K562 (cell line): ENCODE results near the gene OR51S1. TPM values are rescaled to one million over a fixed set of nuclear protein-coding genes. Genes with fewer than 3 reads are reported as not detected.
A peak's percentile ranks its signal among the peaks of the same experiment; 100 is the strongest.

Source experiments
- BMI1 ChIP-seq: fragments of 150-350 bp; IDR thresholded peaks from 2 replicates; pipeline ENCODE4 v1.6.1; 2014; ENCODE audit warnings: low read length
- CEBPG ChIP-seq, 3 experiments: fragments of 200-800 bp in 1 of 3; sonication (Bioruptor generic) in 1 of 3; sonication (generic) in 1 of 3; formaldehyde crosslinking in 1 of 3; IDR thresholded peaks in 2 of 3; conservative IDR thresholded peaks in 1 of 3; 2 replicates each; pipeline versions ENCODE4 v1.6.1 to v1.8.0; 2016 to 2022; ENCODE audit warnings: missing compliant biosample characterization in 2 of 3, missing genetic modification characterization in 2 of 3, mild to moderate bottlenecking in 1 of 3, missing genetic modification reagents in 1 of 3
- CHD1 ChIP-seq: fragments of 200-600 bp; sonication (generic); IDR thresholded peaks from one replicate; pipeline ENCODE4 v1.6.1; 2012; ENCODE audit warnings: mild to moderate bottlenecking, moderate library complexity, low read length, inconsistent platforms
- GTF2F1 ChIP-seq: IDR thresholded peaks from 2 replicates; pipeline ENCODE4 v1.6.1; 2011; ENCODE audit warnings: low read depth, low read length, improper control_type of control experiment
- HMBOX1 ChIP-seq: sonication (generic); IDR thresholded peaks from 2 replicates; pipeline ENCODE4 v1.6.1; 2016
- MEIS2 ChIP-seq: fragments of 450-650 bp; IDR thresholded peaks from 2 replicates; pipeline ENCODE4 v1.6.1; 2014; ENCODE audit warnings: mild to moderate bottlenecking; ENCODE audit not compliant: partially characterized antibody
- NCOA6 ChIP-seq: fragments of 450-650 bp; IDR thresholded peaks from 2 replicates; pipeline ENCODE4 v1.6.1; 2017; ENCODE audit warnings: mild to moderate bottlenecking
- PTRF ChIP-seq: fragments of 450-650 bp; IDR thresholded peaks from 2 replicates; pipeline ENCODE4 v1.6.1; 2016; ENCODE audit warnings: mild to moderate bottlenecking, missing genetic modification characterization, missing compliant biosample characterization
- RBM34 ChIP-seq: fragments of 200-400 bp; formaldehyde crosslinking; IDR thresholded peaks from 2 replicates; pipeline ENCODE4 v1.6.1; 2018; ENCODE audit warnings: low read length, borderline replicate concordance; ENCODE audit not compliant: insufficient read depth
- TGIF2 ChIP-seq: sonication (generic); formaldehyde crosslinking; IDR thresholded peaks from 2 replicates; pipeline ENCODE4 v1.8.1; 2022; ENCODE audit warnings: mild to moderate bottlenecking, missing genetic modification reagents, moderate library complexity
- ZNF431 ChIP-seq: sonication (generic); formaldehyde crosslinking; IDR thresholded peaks from 2 replicates; pipeline ENCODE4 v1.8.0; 2022; ENCODE audit warnings: mild to moderate bottlenecking, missing genetic modification reagents
- ZNF592 ChIP-seq: fragments of 450-650 bp; IDR thresholded peaks from 2 replicates; pipeline ENCODE4 v1.6.1; 2017; ENCODE audit warnings: antibody characterized with exemption, mild to moderate bottlenecking
- ZNF830 ChIP-seq: fragments of 250-450 bp; sonication (Bioruptor Pico); IDR thresholded peaks from 2 replicates; pipeline ENCODE4 v1.5.0; 2021; ENCODE audit warnings: mild to moderate bottlenecking
- ZZZ3 ChIP-seq: fragments of 450-650 bp; IDR thresholded peaks from 2 replicates; pipeline ENCODE4 v1.6.1; 2016; ENCODE audit warnings: antibody characterized with exemption, mild to moderate bottlenecking, moderate library complexity
- polyA plus RNA-seq, 8 experiments: library from polyadenylated mRNA; depleted of rRNA in 4 of 8; stranded (reverse) in 5 of 8; unstranded in 3 of 8; fragments of >200 nt; fragmentation: Nextera tagmentation in 2 of 8; fragmentation: Illumina TruSeq in 1 of 8; extraction: Ambion mirVana in 2 of 8; extraction: Trizol in 1 of 8; gene quantifications; 2 replicates each; pipeline versions ENCODE4 v1.2.1 to v1.2.3, GENCODE V29; 2011 to 2014; ENCODE audit warnings: inconsistent platforms in 1 of 8, missing spikeins in 1 of 8
- total RNA-seq, 7 experiments: library from RNA; depleted of rRNA in 6 of 7; stranded (reverse); fragments of >200 nt in 6 of 7; fragmentation: Illumina TruSeq in 2 of 7; extraction: Trizol in 2 of 7; gene quantifications; 2 replicates each; pipeline versions ENCODE4 v1.2.1 to v1.2.3, GENCODE V29; 2011 to 2021; ENCODE audit warnings: low replicate concordance in 1 of 7
- TF ChIP-seq, protein P1 (sequence below): sonication (generic); formaldehyde crosslinking; IDR thresholded peaks from 2 replicates; pipeline ENCODE4 v1.8.0; 2023; ENCODE audit warnings: mild to moderate bottlenecking, missing genetic modification reagents
- TF ChIP-seq, protein P2 (sequence below): fragments of 150-350 bp; IDR thresholded peaks from 2 replicates; pipeline ENCODE4 v1.6.1; 2014; ENCODE audit warnings: low read depth, mild to moderate bottlenecking, low read length, borderline replicate concordance
- TF ChIP-seq, protein P3 (sequence below): sonication (generic); formaldehyde crosslinking; IDR thresholded peaks from 2 replicates; pipeline ENCODE4 v1.8.0; 2022; ENCODE audit warnings: mild to moderate bottlenecking, missing genetic modification reagents

Gene OR51S1
- total and polyA plus RNA-seq, 9 of the 15 experiments (the other 6 are each of a cell fraction or from before 2014, with no cell fraction given): not detected

DNA sequence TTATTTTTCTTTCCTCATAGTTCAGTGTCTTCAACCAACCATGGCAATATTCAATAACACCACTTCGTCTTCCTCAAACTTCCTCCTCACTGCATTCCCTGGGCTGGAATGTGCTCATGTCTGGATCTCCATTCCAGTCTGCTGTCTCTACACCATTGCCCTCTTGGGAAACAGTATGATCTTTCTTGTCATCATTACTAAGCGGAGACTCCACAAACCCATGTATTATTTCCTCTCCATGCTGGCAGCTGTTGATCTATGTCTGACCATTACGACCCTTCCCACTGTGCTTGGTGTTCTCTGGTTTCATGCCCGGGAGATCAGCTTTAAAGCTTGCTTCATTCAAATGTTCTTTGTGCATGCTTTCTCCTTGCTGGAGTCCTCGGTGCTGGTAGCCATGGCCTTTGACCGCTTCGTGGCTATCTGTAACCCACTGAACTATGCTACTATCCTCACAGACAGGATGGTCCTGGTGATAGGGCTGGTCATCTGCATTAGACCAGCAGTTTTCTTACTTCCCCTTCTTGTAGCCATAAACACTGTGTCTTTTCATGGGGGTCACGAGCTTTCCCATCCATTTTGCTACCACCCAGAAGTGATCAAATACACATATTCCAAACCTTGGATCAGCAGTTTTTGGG, 33.0 kb upstream of the OR51S1 start, which contains the start of gene OR51T1 (continued):
- no peak for TF ChIP-seq ZNF592
- TF ChIP-seq BMI1: no peak
- TF ChIP-seq, protein P1, sequence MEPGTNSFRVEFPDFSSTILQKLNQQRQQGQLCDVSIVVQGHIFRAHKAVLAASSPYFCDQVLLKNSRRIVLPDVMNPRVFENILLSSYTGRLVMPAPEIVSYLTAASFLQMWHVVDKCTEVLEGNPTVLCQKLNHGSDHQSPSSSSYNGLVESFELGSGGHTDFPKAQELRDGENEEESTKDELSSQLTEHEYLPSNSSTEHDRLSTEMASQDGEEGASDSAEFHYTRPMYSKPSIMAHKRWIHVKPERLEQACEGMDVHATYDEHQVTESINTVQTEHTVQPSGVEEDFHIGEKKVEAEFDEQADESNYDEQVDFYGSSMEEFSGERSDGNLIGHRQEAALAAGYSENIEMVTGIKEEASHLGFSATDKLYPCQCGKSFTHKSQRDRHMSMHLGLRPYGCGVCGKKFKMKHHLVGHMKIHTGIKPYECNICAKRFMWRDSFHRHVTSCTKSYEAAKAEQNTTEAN (CRISPR knock-in tag): no peak
- TF ChIP-seq ZNF431 (CRISPR knock-in tag): no peak
- TF ChIP-seq MEIS2: no peak
- no peak for TF ChIP-seq GTF2F1
- no peak for TF ChIP-seq ZNF830 (CRISPR knock-in tag)
- no peak for TF ChIP-seq CHD1
- peak; percentile 92 for TF ChIP-seq HMBOX1
- TF ChIP-seq PTRF (tag): no peak
- TF ChIP-seq, protein P2, sequence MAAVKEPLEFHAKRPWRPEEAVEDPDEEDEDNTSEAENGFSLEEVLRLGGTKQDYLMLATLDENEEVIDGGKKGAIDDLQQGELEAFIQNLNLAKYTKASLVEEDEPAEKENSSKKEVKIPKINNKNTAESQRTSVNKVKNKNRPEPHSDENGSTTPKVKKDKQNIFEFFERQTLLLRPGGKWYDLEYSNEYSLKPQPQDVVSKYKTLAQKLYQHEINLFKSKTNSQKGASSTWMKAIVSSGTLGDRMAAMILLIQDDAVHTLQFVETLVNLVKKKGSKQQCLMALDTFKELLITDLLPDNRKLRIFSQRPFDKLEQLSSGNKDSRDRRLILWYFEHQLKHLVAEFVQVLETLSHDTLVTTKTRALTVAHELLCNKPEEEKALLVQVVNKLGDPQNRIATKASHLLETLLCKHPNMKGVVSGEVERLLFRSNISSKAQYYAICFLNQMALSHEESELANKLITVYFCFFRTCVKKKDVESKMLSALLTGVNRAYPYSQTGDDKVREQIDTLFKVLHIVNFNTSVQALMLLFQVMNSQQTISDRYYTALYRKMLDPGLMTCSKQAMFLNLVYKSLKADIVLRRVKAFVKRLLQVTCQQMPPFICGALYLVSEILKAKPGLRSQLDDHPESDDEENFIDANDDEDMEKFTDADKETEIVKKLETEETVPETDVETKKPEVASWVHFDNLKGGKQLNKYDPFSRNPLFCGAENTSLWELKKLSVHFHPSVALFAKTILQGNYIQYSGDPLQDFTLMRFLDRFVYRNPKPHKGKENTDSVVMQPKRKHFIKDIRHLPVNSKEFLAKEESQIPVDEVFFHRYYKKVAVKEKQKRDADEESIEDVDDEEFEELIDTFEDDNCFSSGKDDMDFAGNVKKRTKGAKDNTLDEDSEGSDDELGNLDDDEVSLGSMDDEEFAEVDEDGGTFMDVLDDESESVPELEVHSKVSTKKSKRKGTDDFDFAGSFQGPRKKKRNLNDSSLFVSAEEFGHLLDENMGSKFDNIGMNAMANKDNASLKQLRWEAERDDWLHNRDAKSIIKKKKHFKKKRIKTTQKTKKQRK: no peak
- no peak for TF ChIP-seq CEBPG (CRISPR knock-in tag; IDR thresholded peaks at IDR 0.05)
- no peak for TF ChIP-seq CEBPG (tag; conservative IDR thresholded peaks at IDR 0.05 in 1 of 2, IDR thresholded peaks at IDR 0.05 in 1 of 2)
- TF ChIP-seq TGIF2 (CRISPR knock-in tag): no peak
- TF ChIP-seq, protein P3, sequence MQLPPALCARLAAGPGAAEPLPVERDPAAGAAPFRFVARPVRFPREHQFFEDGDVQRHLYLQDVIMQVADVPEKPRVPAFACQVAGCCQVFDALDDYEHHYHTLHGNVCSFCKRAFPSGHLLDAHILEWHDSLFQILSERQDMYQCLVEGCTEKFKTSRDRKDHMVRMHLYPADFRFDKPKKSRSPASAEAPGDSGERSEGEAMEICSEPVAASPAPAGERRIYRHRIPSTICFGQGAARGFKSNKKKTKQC: no peak
- TF ChIP-seq NCOA6: no peak
- no peak for TF ChIP-seq RBM34
- no peak for TF ChIP-seq ZZZ3
